ENCODE results near the gene ALG3. TPM values are rescaled to one million over a fixed set of nuclear protein-coding genes. Genes with fewer than 3 reads are reported as not detected.

Gene ALG3
- total RNA-seq, 1 experiment from 2014 or later, result 62.2 TPM

DNA sequence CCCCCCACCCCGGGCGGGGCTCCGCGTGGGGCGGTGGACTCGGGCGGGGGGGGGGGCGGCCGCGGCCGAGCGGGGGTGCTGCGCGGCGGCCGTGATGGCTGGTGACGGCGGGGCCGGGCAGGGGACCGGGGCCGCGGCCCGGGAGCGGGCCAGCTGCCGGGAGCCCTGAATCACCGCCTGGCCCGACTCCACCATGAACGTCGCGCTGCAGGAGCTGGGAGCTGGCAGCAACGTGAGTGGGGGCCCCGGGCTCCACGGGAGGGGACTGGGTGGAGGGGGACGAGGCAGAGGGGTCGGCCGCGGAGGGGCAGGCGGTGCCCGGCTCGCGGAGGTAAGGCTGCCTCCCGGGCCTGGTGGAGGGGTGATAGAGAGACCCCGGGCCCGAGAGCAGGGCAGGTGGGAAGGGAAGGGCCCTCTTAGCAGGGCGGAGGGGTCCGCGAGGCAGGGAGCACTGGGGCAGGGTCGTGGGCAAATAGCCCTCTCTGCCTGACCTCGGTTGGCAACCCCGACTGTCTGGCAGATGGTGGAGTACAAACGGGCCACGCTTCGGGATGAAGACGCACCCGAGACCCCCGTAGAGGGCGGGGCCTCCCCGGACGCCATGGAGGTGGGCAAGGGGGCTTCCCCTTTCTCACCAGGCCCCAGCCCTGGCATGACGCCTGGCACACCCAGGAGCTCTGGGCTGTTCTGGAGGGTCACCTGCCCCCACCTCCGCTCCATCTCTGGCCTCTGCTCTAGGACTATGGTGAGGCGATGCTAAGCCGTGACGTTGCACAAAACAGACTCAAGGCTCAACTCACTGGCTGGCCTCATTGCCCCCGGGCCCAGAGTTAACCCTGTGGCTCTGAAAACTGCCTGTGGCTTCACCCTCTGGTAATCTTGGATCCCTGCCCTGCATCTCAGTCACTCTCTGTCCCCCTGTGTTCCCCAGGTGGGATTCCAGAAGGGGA is 27.5 kb upstream of the ALG3 start, which contains the start of gene ECE2:
Gene ECE2 (plus strand): TSS at position 62 of the 950 bp plus-strand sequence. CDS start 132 bp downstream, at position 194.
- no peaks in the 10 kb centered on the region for H3K4me1 ChIP-seq (ENCODE audit: insufficient read depth, low read length)
- TF ChIP-seq, protein P1, sequence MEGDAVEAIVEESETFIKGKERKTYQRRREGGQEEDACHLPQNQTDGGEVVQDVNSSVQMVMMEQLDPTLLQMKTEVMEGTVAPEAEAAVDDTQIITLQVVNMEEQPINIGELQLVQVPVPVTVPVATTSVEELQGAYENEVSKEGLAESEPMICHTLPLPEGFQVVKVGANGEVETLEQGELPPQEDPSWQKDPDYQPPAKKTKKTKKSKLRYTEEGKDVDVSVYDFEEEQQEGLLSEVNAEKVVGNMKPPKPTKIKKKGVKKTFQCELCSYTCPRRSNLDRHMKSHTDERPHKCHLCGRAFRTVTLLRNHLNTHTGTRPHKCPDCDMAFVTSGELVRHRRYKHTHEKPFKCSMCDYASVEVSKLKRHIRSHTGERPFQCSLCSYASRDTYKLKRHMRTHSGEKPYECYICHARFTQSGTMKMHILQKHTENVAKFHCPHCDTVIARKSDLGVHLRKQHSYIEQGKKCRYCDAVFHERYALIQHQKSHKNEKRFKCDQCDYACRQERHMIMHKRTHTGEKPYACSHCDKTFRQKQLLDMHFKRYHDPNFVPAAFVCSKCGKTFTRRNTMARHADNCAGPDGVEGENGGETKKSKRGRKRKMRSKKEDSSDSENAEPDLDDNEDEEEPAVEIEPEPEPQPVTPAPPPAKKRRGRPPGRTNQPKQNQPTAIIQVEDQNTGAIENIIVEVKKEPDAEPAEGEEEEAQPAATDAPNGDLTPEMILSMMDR (conservative IDR thresholded peaks at IDR 0.05), result no peak
- no peak within 1 kb of the TSS for H3K9ac ChIP-seq (ENCODE audit: extremely low read depth, insufficient read length, low read length)
- H3K79me2 ChIP-seq (ENCODE audit: insufficient read depth, low read length), result no peaks in the 10 kb centered on the region
- no peak within 1 kb of the TSS for H3T11ph ChIP-seq (ENCODE audit: low read length)
- Mint-ChIP-seq H3K36me3 (ENCODE audit: insufficient read depth in 1 of 3, low read depth in 3 of 3) (no peaks in the 10 kb centered on the region; a peak in 1 of 7 replicates), H3K4me1 (peaks cover 0 to 6% of the 10 kb centered on the region in 2 experiments; a peak in 2 of 4 replicates), H3K27ac (no peak within 1 kb of the TSS; a peak in 1 of 7 replicates), H3K4me3 (peak within 1 kb of the TSS in 1 of 2 experiments; percentile 72; a peak in 3 of 5 replicates), H3K9me3 (no peaks in the 10 kb centered on the region), H3K27me3 (ENCODE audit: low read depth) (peaks cover 17% of the 10 kb centered on the region)
- H2AK5ac ChIP-seq (ENCODE audit: insufficient read length, low read length), result no peak within 1 kb of the TSS
- no CpG with 5 or more reads among the region's 65 CpGs for WGBS (ENCODE audit: extremely low coverage, insufficient read length, low lambda C conversion rate)
- H4K20me1 ChIP-seq (ENCODE audit: control insufficient read depth, insufficient read depth, insufficient read length), result no peaks in the 10 kb centered on the region
- no peak within 1 kb of the TSS for H2BK15ac ChIP-seq (ENCODE audit: low read depth, low read length)
- H3K18ac ChIP-seq (ENCODE audit: insufficient read length, low read depth, low read length), result peak within 1 kb of the TSS; percentile 58
- H4K8ac ChIP-seq (replicated peaks; ENCODE audit: insufficient read length, low read depth, low read length), result peak within 1 kb of the TSS; percentile 3
- H2AFZ ChIP-seq (ENCODE audit: low read length), result no peak within 1 kb of the TSS
- peaks cover 2% of the 10 kb centered on the region for H3K23me2 ChIP-seq (ENCODE audit: insufficient read length, low read depth, low read length, poor library complexity, severe bottlenecking)
- H3K4me2 ChIP-seq (ENCODE audit: insufficient read depth, insufficient read length, low read length), result peak within 1 kb of the TSS; percentile 22
- no peak for DNase-seq
- H2BK5ac ChIP-seq (ENCODE audit: insufficient read length, low read length), result no peak within 1 kb of the TSS
- H2BK120ac ChIP-seq (ENCODE audit: low read depth, low read length, poor library complexity, severe bottlenecking), result no peak within 1 kb of the TSS
- no peak within 1 kb of the TSS for H3K27ac ChIP-seq (ENCODE audit: insufficient read length, low read depth, low read length)
- H4K91ac ChIP-seq (ENCODE audit: insufficient read length, low read depth, low read length), result no peak within 1 kb of the TSS
- H3K23ac ChIP-seq (ENCODE audit: insufficient read length, low read depth, low read length), result peak within 1 kb of the TSS; percentile 17
- peak within 1 kb of the TSS; percentile 37; the same call in 1 of the 2 replicates for H3K14ac ChIP-seq (ENCODE audit: insufficient read depth, low read length)
- no peak within 1 kb of the TSS for H2BK20ac ChIP-seq (ENCODE audit: low read depth, low read length, poor library complexity, severe bottlenecking)
- no peak within 1 kb of the TSS for H4K5ac ChIP-seq (ENCODE audit: insufficient read length, low read depth, low read length)
- peaks cover 8% of the 10 kb centered on the region; the same call in 1 of the 2 replicates for H3K27me3 ChIP-seq (ENCODE audit: insufficient read depth, low read length)
- no peak within 1 kb of the TSS for H2BK12ac ChIP-seq (ENCODE audit: insufficient read length, low read depth, low read length)
- H3K56ac ChIP-seq (ENCODE audit: insufficient read length, low read depth, low read length), result no peak within 1 kb of the TSS
- no peak within 1 kb of the TSS for H3K4ac ChIP-seq (ENCODE audit: low read depth, low read length)
- H3K79me1 ChIP-seq (ENCODE audit: insufficient read depth, low read depth, low read length, poor library complexity, severe bottlenecking), result no peaks in the 10 kb centered on the region
- H3K9me3 ChIP-seq (ENCODE audit: control insufficient read depth, low read depth, low read length), result no peaks in the 10 kb centered on the region
